GM04503 (cell line): ENCODE results near the gene TH.

Experiments used
- DNase-seq: peaks from one replicate; pipeline ENCODE4 v3.0.0-alpha.2; 2012; ENCODE audit warnings: low read depth

The TH gene

DNA sequence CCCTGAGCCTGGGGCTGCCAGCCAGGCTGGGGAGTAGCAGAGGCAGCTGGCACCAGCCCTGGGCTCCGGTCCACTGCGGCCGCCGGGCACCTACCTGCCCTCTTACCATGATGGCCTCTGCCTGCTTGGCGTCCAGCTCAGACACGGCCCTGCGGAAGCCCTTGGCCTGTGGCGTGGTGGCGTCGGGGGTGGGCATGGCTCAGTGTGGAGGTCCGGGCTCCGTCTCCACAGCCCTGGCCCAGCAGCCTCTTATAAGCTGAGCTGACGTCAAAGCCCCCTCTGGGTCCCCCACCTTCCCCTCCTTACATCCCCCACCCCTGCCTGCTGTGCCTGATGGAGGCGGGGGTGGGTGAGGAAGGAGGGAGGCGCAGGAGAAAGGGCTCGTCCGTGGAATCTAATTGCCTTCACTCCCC, at the start of gene TH:
Gene TH (minus strand): TSS at position 225 of the 413 bp plus-strand sequence. CDS start 29 bp downstream, at position 196.
- no peak for DNase-seq

DNA sequence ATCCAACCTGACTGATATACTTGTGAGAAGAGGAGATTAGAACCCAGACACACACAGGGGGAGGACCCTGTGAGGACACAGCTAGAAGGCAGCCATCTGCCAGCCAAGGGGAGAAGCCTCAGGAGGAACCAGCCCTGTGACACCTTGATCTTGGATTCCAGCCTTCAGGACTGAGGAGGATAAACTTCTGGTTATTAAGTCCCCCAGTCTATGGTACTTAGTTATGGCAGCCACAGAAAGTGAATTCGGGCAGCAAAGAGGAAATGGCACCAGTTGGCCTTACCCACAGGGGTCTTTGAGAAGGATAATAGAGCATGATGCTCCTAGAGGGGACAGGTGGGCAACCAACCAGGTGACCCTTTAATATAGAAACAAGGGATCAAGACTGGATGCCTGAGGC, 49.4 kb upstream of the TH start:
- no peak for DNase-seq

DNA sequence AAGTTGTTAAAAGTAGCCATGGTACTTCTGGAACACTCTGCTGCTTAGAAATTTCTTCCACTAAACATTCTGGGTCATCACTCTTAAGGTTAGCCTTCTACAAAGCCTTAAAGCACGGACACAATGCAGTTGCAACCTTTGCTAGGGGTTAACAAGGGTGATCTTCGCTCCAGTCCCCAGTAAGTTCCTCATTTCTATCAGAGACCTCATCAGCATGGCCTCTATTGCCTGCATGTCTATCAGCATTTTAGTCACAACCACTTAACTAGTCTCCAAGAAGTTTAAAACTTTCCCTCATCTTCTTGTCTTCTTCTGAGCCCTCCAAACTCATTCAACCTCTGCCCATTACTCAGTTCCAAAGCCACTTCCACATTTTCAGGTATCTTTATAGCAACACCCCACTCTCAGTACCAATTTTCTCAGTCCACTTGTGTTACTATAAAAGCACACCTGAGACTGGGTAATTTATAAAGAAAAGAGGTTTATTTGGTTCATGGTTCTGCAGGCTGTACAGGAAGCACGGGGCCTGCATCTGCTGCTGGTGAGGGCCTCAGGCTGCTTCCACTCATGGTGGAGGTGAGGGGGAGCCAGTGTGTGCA, 48.7 kb upstream of the TH start:
- no peak for DNase-seq

DNA sequence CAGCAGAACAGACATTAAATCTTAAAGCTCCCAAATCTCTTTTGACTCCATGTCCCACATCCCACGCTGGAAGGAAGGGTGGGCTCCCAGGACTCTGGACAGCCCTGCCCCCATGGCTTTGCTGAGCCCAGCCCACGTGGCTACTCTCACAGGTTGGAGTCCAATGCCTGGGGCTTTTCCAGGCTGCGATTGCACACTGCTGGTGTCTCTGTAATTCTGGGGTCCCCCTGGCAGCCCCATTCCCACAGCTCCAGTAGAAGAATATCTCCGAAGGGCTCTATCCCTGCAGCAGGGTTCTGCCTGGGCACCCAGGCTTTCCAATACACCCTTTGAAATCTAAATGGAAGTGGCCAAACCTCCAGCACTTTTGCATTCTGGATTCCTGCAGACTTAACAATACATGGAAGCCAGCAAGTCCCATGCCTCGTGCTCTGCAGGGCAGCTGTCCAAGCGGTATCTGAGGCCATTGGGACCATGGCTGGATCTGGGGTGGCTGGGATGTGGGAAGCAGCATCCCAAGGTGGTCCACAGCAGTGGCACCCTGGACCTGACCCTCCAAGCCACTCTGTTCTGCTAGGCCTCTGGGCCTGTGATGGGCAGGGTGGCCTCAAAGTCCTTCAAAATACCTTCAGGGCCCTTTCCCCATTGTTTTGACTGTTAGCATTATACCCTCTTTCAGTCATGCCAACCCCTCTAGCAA, 47.9 kb upstream of the TH start:
- no peak for DNase-seq

DNA sequence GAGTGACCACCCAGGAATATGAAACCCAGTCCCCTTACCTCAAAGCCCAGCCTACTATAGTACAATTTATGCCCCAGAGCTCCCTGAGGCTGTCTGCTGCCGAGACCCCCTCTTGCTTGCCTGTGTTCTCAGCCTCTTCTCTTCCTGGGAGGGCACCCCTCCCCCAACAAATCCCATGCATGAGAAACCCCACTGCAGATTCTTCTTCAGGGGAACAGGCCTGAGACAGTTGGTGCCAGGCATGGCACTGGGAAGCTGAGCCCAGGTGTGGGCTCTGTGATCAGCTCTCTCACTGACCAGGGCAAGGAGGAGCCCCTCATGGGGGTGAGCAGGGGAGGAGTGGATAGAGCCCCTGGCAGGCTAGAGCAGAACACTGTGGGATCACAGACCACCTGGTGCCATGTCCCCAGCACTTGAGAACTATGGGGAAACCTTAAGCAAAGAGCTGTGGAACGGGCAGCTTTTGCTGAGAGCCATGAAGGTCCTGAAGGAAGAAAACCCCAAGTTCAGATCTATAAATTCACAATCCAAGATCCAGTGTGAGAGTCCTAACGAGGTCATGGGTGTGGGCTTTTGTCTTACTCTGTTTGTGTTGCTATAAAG, 46.5 kb upstream of the TH start:
- no peak for DNase-seq

DNA sequence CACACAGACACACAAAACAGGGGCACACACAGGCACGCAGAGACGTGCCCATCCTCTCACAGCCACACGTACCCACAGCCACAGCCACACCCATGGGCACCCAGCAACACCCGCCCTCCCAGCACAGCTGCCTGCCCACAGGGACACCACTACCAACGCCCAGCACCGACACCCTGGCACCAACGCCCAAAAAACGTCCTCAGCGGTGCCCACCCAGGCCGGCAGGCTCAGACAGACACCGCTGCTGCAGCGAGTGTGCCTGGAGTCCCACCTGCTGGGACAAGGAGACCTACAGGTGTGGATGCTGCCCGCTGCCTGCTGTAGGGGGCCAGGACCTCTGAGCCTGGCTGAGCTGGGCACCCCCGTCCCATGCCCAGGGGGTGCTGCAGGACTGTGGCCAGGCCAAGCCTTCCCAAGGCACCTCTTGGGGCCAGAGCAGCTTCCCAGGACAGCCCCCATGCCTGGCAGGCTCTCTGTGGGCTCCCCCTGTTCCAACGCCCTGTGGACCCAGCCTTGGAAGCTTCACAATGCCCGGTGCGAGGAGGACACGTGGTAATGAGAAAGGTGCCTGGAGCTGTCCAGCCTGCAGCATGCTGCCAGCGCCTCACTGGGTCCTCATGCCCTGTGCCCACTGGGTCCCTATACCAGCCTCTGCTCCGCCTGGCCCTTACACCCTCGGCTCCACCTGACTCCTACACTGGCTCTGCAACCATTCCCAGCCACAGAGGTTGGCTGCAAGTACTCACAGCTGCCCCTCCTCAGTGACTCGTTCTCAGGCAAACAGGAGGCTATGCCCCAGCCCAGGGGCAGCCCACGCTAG, 45.8 kb upstream of the TH start:
- no peak for DNase-seq

DNA sequence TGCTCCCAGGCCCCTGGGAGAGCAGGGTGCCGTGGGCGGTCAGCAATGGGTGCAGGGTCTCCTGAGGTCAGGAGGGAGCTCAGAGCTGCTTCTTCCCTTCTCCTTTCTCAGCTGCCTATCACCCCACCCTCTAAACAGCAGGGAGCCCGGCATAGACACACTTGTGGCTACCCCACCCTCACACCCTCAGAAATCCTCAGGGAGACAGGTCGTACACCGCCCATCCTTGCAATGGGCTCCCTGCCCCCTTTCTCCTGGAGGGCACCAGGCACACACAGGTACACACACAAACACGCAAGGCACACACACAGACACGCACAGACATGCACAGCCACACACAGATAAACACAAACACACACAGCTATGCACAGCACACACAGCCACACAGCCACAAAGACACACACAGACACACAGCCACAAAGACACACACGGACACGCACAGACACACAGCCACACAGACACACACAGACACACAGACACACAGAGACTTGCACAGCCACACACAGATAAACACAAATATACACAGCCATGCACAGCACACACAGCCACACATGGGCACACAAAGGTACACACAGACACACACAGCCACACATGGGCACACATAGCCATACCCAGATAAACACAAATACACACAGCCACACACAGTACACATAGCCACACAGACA, 44.9 kb upstream of the TH start:
- DNase-seq = no peak

DNA sequence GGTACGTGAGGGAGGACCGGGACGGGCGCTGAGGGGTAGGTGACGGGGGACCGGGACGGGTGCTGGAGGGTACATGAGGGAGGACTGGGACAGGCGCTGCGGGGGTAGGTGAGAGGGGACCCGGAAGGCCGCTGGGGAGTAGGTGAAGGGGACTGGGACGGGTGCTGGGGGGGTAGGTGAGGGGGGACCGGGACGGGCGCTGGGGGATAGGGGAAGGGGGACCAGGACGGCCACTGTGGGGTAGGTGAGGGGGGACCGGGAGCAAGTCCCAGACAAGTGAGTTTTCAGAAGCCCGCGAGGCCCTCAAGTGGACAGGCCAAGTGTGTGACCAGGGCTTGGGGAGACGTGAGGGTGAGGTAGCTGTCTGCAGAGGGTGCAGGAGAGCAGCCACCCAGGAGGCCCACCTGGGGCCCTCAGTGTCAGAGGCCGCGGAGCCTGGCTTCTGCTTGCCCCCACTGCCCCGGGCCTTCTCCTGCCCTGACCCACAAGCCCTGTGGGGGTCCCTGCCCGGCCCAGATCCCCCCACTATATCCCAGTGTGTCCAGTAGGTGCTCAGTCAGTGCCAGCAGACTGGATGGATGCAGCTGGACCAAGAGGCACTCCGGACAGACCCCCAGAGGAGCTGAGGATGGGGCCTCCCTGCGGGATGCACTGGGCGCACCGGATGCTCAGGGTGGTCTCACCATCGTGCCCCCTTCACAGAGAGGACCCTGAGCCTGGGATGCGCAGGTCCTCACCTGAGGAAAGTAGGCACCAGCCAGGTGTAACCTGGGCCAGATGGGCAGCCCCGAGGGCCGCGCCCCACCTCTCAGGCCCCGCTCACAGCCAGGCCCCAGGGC, 44.2 kb upstream of the TH start:
- DNase-seq = no peak

DNA sequence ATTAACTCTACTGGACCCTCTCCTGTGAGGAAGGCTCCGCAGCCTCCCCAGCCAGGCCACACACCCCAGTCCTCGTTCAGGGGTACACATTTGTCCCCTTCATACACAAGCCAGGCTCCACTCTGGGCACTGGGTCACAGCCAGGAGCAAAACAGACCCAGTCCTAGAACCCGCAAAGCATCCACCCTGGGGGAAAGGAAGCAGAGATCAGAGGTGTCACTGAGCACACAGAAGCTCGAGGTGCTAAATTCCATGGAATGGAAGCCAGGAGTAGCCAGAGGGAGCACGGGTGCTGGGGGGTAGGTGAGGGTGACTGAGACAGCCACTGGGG, 43.6 kb upstream of the TH start:
- DNase-seq = no peak

DNA sequence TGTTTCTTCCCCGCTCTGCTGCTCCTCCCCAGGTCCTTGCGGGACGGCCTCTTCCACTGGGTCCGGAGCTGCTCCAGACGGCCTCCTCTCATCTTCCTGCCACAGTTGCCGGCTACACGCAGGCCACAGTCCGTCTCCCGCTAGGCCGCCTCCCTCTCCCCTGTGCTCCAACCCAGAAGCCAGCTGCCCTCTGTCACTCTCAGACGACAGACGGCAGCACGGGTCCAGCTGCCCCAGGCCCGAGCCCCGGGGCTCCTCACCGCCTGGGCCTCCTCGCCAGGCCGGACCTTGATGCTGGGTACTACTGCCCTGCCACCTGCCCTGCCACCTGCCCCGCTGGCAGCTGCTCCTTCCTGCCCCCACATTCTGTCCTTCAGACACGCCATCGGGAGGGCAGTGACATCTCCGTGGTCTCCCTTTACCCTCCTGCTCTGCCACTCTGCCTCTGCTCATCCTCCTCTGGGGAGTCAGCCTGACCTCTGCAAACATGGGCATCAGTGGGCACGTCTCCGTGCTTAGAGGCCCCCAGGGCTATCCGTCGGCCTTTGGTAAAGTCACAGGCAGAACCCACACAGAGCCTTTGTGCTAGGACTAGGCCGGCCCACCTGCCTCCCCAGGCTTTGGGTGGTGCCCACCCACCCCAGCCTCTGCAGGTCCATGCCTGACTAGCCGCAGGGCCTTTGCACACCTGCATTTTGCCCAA, 43.1 kb upstream of the TH start:
- no peak for DNase-seq

DNA sequence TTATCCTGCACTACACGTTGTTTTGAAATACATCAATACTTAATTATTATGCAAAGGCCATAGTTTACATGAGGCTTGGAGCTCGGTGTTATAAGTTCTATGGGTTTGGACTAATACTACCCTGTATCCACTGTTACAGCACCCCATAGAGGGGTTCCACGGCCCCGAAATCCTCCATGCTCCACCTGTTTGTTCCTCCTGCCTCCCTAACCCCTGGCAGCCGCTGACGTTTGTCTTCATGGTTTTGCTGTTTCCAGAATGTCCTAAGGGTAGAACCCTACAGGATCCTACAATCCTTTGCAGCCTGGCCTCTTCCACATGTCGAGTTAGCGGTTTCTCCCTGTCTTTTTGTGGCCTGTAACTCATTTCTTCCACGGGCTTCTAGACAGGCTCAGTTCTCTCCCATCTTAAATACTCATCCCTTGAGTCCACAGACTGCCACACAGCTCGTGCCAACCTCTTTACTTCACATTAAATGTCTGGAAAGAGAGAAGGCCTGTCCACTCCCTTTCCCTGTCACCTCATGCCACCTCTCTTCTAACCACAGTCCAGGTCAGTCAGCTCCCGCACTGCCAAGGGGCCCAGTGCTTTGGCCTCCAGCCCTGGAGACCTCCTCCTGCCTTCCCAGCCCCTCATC, 42.4 kb upstream of the TH start:
- no peak for DNase-seq

DNA sequence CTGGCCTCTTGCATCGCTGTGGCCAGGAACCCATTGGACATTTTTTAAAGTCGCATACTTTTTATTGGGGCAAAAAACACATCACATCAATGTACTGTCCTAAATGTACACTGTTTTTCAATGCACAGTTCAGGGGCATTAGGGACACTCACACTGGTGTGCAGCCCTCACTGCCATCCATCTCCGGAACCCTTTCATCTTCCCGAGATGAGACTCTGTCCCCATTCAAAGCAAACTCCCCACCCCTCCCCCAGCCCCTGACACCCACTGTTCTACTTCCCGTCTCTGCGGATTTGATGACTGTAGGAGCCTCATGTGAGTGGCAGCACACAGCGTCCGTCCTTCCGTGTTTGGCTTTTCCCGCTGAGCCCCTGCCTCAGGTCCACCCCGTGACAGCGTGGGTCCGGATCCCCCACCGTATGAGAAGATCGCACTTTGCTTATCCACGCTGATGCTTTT, 41.8 kb upstream of the TH start:
- no peak for DNase-seq

DNA sequence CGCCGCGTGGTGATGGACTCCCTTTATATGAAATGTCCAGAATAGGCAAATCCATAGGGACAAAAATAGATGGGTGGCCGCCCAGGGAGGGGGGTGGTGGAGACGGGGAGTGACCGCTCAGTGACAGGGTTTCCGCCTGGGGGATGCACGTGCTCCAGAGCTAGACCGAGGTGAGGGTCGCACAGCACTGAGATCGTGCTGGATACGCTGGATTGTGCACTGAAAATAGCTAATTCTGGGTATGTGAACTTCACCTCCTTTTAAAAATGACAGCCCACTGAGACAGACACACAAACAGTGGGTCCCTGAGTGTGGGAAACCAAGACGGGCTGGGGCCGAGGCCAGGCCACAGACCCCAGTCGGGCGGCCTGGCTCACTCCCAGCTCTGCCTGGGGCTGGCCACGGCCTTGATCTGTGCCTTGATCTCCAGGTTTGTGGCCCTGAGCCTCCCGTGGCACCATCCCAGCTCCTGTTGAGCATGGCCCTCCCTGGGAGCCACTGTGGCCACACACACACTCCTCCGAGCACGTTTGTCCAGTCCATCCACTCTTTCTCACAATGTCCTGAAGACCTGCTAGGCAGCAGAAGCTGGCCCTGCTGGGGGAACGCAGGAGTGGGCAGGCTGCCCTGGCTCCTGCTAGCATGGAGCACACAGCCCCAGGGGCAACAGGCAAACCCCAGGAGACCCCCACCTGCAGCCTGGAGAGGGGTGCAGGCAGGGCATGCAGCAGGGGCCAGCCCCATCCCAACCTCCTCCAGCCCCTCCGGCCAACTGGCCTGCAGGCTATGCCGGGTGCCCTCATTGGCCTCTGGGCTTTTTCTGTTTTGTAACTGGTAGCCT, 41.0 kb upstream of the TH start:
- DNase-seq = no peak

DNA sequence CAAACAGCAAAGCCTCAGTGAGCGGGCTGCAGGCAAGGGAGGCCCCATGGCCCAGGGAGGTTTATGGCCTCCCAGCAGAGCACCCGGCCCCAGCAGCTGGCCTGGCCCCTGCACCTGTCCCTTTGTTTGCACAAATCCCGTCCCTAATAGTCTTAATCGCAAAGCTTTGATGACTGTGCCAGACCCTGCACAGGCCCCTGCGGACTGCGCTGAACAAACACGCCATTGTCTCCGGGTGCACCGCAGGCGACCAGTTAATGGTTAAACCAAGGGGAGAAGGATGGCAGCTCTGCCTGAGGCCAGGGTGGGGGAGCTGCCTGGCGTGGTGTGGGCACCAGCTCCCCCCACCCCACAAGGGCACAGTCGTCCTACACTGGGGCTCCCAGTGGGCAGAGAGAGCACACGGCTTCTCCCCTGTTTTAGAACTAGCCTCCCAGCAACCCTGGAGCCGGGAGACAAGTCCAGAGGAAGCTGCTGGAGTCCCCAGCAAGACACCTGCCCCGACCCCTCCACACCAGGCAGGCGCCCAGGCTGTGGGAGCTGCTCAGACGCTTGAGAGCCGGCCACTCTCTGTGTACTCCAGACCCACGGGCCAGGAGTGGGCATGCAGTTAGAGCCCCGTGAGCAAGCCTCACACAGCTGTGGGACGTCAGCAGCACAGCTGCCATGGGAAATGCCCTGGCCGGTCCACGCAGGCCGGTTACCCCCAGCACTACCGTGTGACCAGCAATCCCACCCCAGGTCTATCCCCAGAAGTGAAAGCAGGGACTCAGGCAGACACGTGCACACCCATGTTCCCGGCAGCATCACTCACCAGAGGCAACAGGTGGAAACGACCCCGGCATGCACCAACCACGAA, 39.7 kb upstream of the TH start:
- DNase-seq = no peak

DNA sequence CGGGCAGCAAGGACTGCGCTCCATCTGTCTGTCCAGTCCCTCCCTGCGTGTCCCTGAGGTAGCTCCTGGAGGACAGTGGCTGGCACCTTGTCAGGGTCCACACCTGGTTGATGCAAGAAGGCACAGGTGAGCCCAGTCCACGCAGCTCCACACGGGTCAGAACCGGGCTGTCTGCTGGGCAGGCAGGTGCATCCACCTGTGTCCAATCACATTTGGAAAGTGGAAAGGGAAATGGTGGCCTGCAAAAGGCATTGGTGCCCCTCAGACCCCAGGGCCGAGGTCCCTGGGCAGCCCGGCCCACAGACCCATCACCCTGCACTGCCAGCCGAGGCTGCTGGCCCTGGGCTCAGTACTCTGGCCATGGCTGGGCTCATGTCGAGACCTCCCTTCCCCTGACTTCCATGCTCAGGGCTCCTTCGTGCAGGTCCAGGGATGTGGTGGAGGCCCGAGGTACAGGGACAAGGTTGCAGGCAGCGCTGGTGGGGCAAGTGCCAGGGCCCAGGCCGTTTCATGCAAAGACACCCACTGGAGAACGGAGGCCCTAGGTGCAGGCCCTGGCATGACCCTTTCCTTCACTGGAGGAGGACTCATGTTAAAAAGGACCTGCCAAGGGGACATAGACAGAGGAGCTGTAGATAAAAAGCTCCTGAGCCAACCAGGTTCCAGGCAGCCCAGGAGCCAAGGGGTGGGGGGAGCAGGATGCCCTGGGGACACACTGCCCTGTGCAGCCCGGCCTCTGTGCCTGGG, 38.9 kb upstream of the TH start:
- no peak for DNase-seq

DNA sequence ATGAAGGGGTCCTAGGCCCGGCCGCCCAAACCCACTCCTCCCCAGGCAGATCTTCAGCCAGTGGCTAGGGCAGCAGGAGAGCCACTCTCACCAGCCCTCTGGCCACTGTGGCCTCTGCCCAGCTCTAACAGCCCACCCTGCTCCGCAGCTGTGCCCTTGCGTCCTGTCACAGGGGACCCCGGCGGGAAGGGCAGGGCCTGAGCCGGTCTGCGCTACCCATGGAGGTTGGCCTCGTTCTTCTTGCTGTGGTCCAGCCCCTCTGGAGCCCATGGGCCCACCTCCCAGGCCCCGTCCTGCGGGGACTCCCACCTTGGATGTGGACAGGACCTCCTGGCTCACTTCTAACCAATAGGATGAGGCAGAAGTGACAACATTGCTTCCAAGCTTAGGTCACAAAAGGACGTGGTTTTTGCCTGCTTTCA, 38.3 kb upstream of the TH start:
- DNase-seq = no peak

DNA sequence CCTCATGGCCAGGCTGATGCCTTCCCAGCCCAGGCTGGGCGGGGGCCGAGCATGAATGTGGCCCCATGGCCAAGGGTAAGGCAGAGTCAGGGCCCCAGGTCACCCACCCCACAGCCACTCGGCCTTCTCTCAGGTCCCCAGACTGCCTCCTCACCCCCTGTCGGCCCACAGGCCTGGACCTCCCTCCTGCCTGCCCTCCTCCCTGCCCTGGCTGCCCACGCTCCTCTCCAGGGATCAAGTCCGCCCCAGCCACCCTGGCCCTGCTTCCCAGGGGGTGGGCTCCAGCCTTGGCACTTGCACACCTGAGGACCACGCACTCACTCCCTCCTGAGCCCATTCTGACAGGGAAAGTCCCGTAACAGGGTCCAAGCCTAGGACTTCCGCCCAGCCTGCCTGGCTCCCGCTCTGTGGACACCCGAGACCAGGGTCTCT, 37.8 kb upstream of the TH start:
- DNase-seq = no peak
